HG03439 (cell line): ENCODE results near the gene PCGF1.
A peak's percentile ranks its signal among the peaks of the same experiment; 100 is the strongest.

Experiments used
- ATAC-seq: cut with Tn5 transposase; IDR thresholded peaks from one replicate; pipeline ENCODE4 v1.9.1; 2021; ENCODE audit warnings: mild to moderate bottlenecking, moderate library complexity; ENCODE audit not compliant: unreplicated experiment

PCGF1 gene

GRCh38 chr2:74515981-74516633, 8.6 kb upstream of the PCGF1 start:
- ATAC-seq: no peak

- ATAC-seq: no peak
These were observed 7.9 kb upstream of the PCGF1 start for GRCh38 chr2:74515271-74515980.

- no peak for ATAC-seq
These were observed 7.1 kb upstream of the PCGF1 start, which contains the start of gene TLX2 for GRCh38 chr2:74514368-74515270. Gene TLX2 (plus strand): TSS chr2:74514450. CDS start chr2:74514807, 357 bp downstream.

GRCh38 chr2:74513605-74514367, 6.3 kb upstream of the PCGF1 start:
- ATAC-seq: no peak

GRCh38 chr2:74512744-74513604, 5.5 kb upstream of the PCGF1 start:
- no peak for ATAC-seq

GRCh38 chr2:74511104-74511989, 3.9 kb upstream of the PCGF1 start:
- ATAC-seq: no peak

- no peak for ATAC-seq
These were observed 2.8 kb upstream of the PCGF1 start for GRCh38 chr2:74510272-74510671.

- ATAC-seq: peak; percentile 7
These were observed 528 bp upstream of the PCGF1 start for GRCh38 chr2:74507926-74508520.

GRCh38 chr2:74505448-74506246, 1.8 kb downstream of the PCGF1 start:
- no peak for ATAC-seq

GRCh38 chr2:74504591-74504990, 2.9 kb downstream of the PCGF1 start:
- ATAC-seq: no peak

GRCh38 chr2:74503506-74504475, 3.7 kb downstream of the PCGF1 start:
- ATAC-seq: no peak

GRCh38 chr2:74502720-74503505, 4.6 kb downstream of the PCGF1 start:
- ATAC-seq: no peak

GRCh38 chr2:74502147-74502719, 5.3 kb downstream of the PCGF1 start:
- ATAC-seq: no peak

- ATAC-seq: no peak
These were observed 6.0 kb downstream of the PCGF1 start for GRCh38 chr2:74501335-74502071.

- ATAC-seq: no peak
These were observed 6.9 kb downstream of the PCGF1 start for GRCh38 chr2:74500578-74500946.
